T-cell (primary cell): ENCODE measurements around the gene CELSR1. TPM values are rescaled to one million over a fixed set of nuclear protein-coding genes. Genes with fewer than 3 reads are reported as not detected.

Experiments
- ATAC-seq, 4 experiments: fragments of 200-7000 bp in 3 of 4; fragments of 150-1000 bp in 1 of 4; cut with Tn5 transposase; replicated peaks in 1 of 4; 1 replicate in 3 of 4; 2 replicates in 1 of 4; pipeline ENCODE4 v1.10.0; 2021; ENCODE audit warnings: moderate library complexity in 3 of 4, mild to moderate bottlenecking in 2 of 4, moderate number of reproducible peaks in 1 of 4
- CTCF ChIA-PET, 2 donors: fragments of 300-600 bp; sonication (Branson Sonifier 250); formaldehyde crosslinking; loops; one replicate each; lab custom pipeline; 2022; ENCODE audit warnings: antibody characterized with exemption in 2 of 2; lab: Charles Lee
- POLR2A ChIA-PET, 2 donors: fragments of 300-600 bp; sonication (Branson Sonifier 250); formaldehyde crosslinking; loops; one replicate each; lab custom pipeline; 2022; ENCODE audit warnings: antibody characterized with exemption in 2 of 2; lab: Charles Lee
- DNase-seq, 35 experiments: peaks; one replicate each; pipeline versions ENCODE4 v3.0.0 to v3.0.0-alpha.2; 2013 to 2023
- H3K27ac ChIP-seq: one replicate; pipeline ENCODE4 v1.5.1; 2013; ENCODE audit warnings: low read length
- H3K27me3 ChIP-seq, 2 experiments: replicated peaks in 1 of 2; 1 replicate in 1 of 2; 2 replicates in 1 of 2; pipeline versions ENCODE4 v1.6.1 to v1.7.0; 2013; ENCODE audit warnings: low read length in 1 of 2, mixed read lengths in 1 of 2; ENCODE audit not compliant: control insufficient read depth in 2 of 2, insufficient read depth in 2 of 2; ENCODE audit errors: extremely low read depth in 1 of 2
- H3K36me3 ChIP-seq, 2 donors: 1 replicate in 1 of 2; 2 replicates in 1 of 2; pipeline versions ENCODE4 v1.6.1 to v1.7.0; 2013; ENCODE audit warnings: low read length in 1 of 2; ENCODE audit not compliant: control insufficient read depth in 2 of 2, insufficient read depth in 1 of 2; ENCODE audit errors: extremely low read depth in 1 of 2
- H3K4me1 ChIP-seq, 2 experiments: 1 replicate in 1 of 2; 2 replicates in 1 of 2; pipeline versions ENCODE4 v1.6.1 to v1.7.0; 2013; ENCODE audit warnings: low read length in 2 of 2, mixed read lengths in 1 of 2; ENCODE audit not compliant: insufficient read depth in 2 of 2, control insufficient read depth in 1 of 2; ENCODE audit errors: extremely low read depth in 1 of 2
- H3K4me3 ChIP-seq, 2 donors: 1 replicate in 1 of 2; 2 replicates in 1 of 2; pipeline versions ENCODE4 v1.5.1 to v1.7.0; 2013; ENCODE audit warnings: mild to moderate bottlenecking in 2 of 2, low read length in 1 of 2, moderate library complexity in 1 of 2; ENCODE audit not compliant: control insufficient read depth in 1 of 2; ENCODE audit errors: extremely low read depth in 1 of 2
- H3K9me3 ChIP-seq: 2 replicates; pipeline ENCODE4 v1.7.0; 2013
- H3K27ac Mint-ChIP-seq, 2 donors: one replicate each; pipeline ENCODE4 v1.8.0; 2020 to 2021; ENCODE audit warnings: mild to moderate bottlenecking in 2 of 2, mixed read lengths in 2 of 2
- H3K27me3 Mint-ChIP-seq, 2 donors: one replicate each; pipeline ENCODE4 v1.8.0; 2021 to 2022; ENCODE audit warnings: mixed read lengths in 2 of 2
- H3K36me3 Mint-ChIP-seq: one replicate; pipeline ENCODE4 v1.8.0; 2021; ENCODE audit warnings: mixed read lengths
- H3K4me1 Mint-ChIP-seq, 3 donors: one replicate each; pipeline ENCODE4 v1.8.0; 2020 to 2022; ENCODE audit warnings: mixed read lengths in 3 of 3, mild to moderate bottlenecking in 1 of 3
- H3K4me3 Mint-ChIP-seq, 3 donors: one replicate each; pipeline ENCODE4 v1.8.0; 2020 to 2022; ENCODE audit warnings: mild to moderate bottlenecking in 3 of 3, mixed read lengths in 3 of 3, moderate library complexity in 3 of 3
- H3K9me3 Mint-ChIP-seq, 3 donors: one replicate each; pipeline ENCODE4 v1.8.0; 2020 to 2022; ENCODE audit warnings: mixed read lengths in 3 of 3
- WGBS: methylation state at CpG from one replicate; pipeline ENCODE4 v1.1.5; 2013; ENCODE audit warnings: missing lambda C conversion rate; ENCODE audit not compliant: insufficient coverage; 5-methylcytosine and 5-hydroxymethylcytosine counted together
- total RNA-seq, 35 experiments: library from RNA in 6 of 35; stranded (reverse) in 6 of 35; fragments of 120-200 nt in 1 of 35; gene quantifications; one replicate each; pipeline versions ENCODE4 v1.2.1 to v1.2.4 and lab custom pipeline; 2013 to 2026

Gene CELSR1
- total RNA-seq, 5 donors from 2014 or later (not counting 1 experiment from before 2014, with no cell fraction given): 1.1 to 2.7 (median 1.6) TPM

DNA sequence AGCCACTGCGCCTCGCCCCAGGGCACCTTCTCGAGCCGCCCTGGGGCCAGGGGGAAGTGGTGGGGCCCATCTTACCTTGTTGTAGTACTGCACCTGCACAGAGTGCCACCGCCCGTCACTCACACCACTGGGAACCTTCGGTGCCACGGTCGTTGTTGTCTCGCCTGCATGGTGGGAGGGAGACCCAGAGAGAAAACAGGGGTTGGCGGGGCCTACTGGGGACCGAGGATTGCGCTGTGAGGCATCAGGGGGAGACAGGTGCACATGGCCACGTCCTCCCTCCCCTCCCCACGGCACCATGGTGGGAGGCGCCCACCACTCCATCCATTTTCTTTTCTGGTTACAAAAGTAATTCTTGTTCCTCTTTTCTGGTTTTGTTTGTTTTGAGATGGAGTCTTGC is 104.1 kb downstream of the CELSR1 start:
- H3K4me1 Mint-ChIP-seq: peaks cover 6 to 21% (median 9%) of the 10 kb centered on the region in 3 donors
- DNase-seq (no peak), ATAC-seq (no peak)
- no peaks in the 10 kb centered on the region for H3K9me3 Mint-ChIP-seq
- H3K4me3 ChIP-seq: no peak overlapping the region
- no peaks in the 10 kb centered on the region for H3K9me3 ChIP-seq
- no peaks in the 10 kb centered on the region for H3K27me3 ChIP-seq
- H3K36me3 ChIP-seq: no peaks in the 10 kb centered on the region
- no peak overlapping the region for H3K27ac Mint-ChIP-seq
- H3K27me3 Mint-ChIP-seq: no peaks in the 10 kb centered on the region
- POLR2A ChIA-PET: no interaction called here
- no peaks in the 10 kb centered on the region for H3K36me3 Mint-ChIP-seq
- CTCF ChIA-PET: no interaction called here
- peak overlapping the region; percentile 80 to 85 (median 83) for H3K4me3 Mint-ChIP-seq
- H3K27ac ChIP-seq: no peak overlapping the region
- WGBS: 88% methylated on average over 6 of the region's 16 CpGs
- H3K4me1 ChIP-seq: peaks cover 2 to 18% of the 10 kb centered on the region in 2 experiments

DNA sequence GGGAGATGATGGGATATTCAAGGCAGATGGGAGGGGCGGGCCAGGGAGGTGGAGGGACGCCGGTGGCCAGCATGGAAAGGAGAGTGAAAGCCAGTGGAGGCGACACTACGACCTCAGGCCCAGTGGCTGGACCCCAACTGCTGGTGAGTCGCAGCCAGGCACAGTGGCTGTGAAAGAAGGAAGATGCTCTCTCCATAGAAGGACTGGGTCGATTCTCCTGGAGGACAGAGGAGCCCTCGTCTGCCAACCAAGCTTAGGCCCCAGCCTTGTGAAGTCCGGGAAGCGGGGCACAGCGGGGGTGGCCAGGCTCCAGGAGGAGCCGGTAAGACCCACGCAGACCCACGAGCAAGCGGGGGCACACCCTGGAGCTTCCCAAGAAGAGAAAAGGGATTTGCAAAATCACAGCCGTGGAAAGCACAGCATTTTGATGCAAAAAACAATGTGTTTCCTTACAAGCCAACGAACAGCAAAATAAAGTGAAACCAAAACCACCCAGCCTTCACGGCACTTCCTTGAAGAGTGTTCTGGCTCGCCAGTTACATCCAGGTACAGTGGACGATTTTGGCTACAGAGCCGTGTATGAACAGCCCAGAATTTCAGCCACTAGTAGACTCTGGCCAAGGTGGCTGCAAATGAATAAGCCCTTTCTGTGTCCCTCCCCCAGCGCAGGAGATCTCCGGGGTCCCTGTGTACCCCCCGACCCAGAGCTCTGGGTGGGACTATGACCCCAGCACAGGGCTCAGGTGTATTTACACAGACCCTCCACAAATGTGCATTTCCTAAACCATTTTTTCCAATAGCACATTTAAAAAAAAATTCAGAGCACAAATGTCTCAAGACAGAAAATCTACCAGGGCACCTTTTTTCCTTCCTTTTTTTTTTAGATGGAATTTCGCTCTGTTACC is 105.0 kb downstream of the CELSR1 start:
- Mint-ChIP-seq H3K9me3 (no peaks in the 10 kb centered on the region), H3K36me3 (no peaks in the 10 kb centered on the region), H3K27ac (peak overlapping the region; percentile 88 to 94), H3K4me3 (peak overlapping the region; percentile 80 to 85 (median 83)), H3K27me3 (no peaks in the 10 kb centered on the region), H3K4me1 (peaks cover 6 to 21% (median 9%) of the 10 kb centered on the region in 3 donors)
- H3K4me1 ChIP-seq: peaks cover 2 to 18% of the 10 kb centered on the region in 2 experiments
- ChIA-PET CTCF (no interaction called here), POLR2A (no interaction called here)
- no peaks in the 10 kb centered on the region for H3K9me3 ChIP-seq
- H3K27me3 ChIP-seq: no peaks in the 10 kb centered on the region
- WGBS: 58% methylated on average over 20 of the region's 25 CpGs
- peak; percentile 61 to 85 (median 83) for ATAC-seq
- peak overlapping the region; percentile 66 for H3K27ac ChIP-seq
- DNase-seq: peak in 34 of 35 experiments; percentile 4 to 72 (median 34)
- peak overlapping the region; percentile 55 to 81 for H3K4me3 ChIP-seq
- H3K36me3 ChIP-seq: no peaks in the 10 kb centered on the region

GRCh38 chr22:46430961-46431838 is 106.2 kb downstream of the CELSR1 start:
- no peak for ATAC-seq

GRCh38 chr22:46429325-46429853 is 108.0 kb downstream of the CELSR1 start:
- peaks cover 0 to 5% of the 10 kb centered on the region in 2 donors for H3K27me3 Mint-ChIP-seq
- no peak overlapping the region for H3K27ac Mint-ChIP-seq
- 76% methylated on average over 6 of the region's 13 CpGs for WGBS
- no peaks in the 10 kb centered on the region for H3K9me3 ChIP-seq
- H3K9me3 Mint-ChIP-seq: peaks cover 0 to 5% (median 3%) of the 10 kb centered on the region in 3 donors
- CTCF ChIA-PET: no interaction called here
- H3K4me1 Mint-ChIP-seq: peaks cover 15 to 37% (median 17%) of the 10 kb centered on the region in 3 donors
- no peaks in the 10 kb centered on the region for H3K27me3 ChIP-seq
- no peaks in the 10 kb centered on the region for H3K36me3 ChIP-seq
- ATAC-seq: no peak
- POLR2A ChIA-PET: no interaction called here
- no peak for DNase-seq
- H3K36me3 Mint-ChIP-seq: peaks cover 3% of the 10 kb centered on the region
- no peak overlapping the region for H3K4me3 ChIP-seq
- no peak overlapping the region for H3K27ac ChIP-seq
- H3K4me3 Mint-ChIP-seq: no peak overlapping the region
- H3K4me1 ChIP-seq: peaks cover 2 to 26% of the 10 kb centered on the region in 2 experiments

More at GRCh38 chr22:46430961-46431838, 106.2 kb downstream of the CELSR1 start:
- no peak for DNase-seq
- no peaks in the 10 kb centered on the region for H3K36me3 Mint-ChIP-seq
- no peaks in the 10 kb centered on the region for H3K36me3 ChIP-seq
- H3K4me3 Mint-ChIP-seq: peak overlapping the region in 2 of 3 donors; percentile 83 to 85
- H3K27ac Mint-ChIP-seq: peak overlapping the region in 1 of 2 donors; percentile 94
- H3K27me3 ChIP-seq: no peaks in the 10 kb centered on the region
- no peak overlapping the region for H3K4me3 ChIP-seq
- 97% methylated on average over 29 of the region's 34 CpGs for WGBS
- peaks cover 2 to 22% of the 10 kb centered on the region in 2 experiments for H3K4me1 ChIP-seq
- peaks cover 8 to 25% (median 11%) of the 10 kb centered on the region in 3 donors for H3K4me1 Mint-ChIP-seq
- CTCF ChIA-PET: no interaction called here
- no peaks in the 10 kb centered on the region for H3K9me3 ChIP-seq
- no peak overlapping the region for H3K27ac ChIP-seq
- POLR2A ChIA-PET: no interaction called here
- H3K9me3 Mint-ChIP-seq: no peaks in the 10 kb centered on the region
- H3K27me3 Mint-ChIP-seq: peaks cover 0 to 2% of the 10 kb centered on the region in 2 donors

DNA sequence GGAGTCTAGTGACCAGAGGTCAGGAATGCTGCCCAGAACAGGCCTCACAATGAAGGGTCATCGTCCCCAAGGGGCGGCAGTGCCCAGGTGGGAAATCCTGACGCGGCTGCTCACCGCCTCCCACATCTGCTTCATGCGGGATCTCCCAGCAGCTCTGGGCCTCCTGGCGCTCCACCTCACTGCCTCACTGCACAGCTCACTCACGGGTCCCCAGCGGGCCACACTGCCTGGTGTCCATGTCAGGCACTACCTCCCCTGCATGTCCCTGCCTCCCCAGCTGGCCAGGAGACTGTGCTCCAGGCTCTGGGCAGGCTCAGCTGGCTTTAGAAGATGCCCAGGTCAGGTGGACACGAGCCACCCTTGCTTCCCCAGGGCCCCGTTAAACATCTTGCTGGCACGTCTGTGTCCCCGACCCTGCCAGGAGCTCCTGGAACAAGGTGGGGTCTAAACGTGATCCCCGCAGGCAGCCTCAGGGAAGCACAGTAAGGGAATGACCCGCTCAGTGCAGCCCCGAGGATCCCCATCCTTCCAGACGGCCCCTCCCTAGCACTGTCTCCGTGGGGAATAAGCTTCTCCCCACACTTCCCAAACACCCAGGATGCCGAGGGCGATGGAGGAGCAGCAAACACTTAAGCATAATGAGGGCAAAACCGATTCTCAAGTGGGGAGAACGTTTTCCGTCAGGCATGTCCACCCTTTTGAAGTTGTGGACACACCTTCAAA is 108.7 kb downstream of the CELSR1 start:
- Mint-ChIP-seq H3K4me3 (no peak overlapping the region), H3K27ac (no peak overlapping the region), H3K27me3 (peaks cover 0 to 5% of the 10 kb centered on the region in 2 donors), H3K36me3 (peaks cover 3% of the 10 kb centered on the region), H3K4me1 (peaks cover 15 to 34% (median 17%) of the 10 kb centered on the region in 3 donors), H3K9me3 (peaks cover 0 to 5% (median 3%) of the 10 kb centered on the region in 3 donors)
- Histone ChIP-seq H3K36me3 (no peaks in the 10 kb centered on the region), H3K27ac (no peak overlapping the region), H3K4me3 (no peak overlapping the region), H3K27me3 (no peaks in the 10 kb centered on the region), H3K4me1 (peaks cover 2 to 26% of the 10 kb centered on the region in 2 experiments), H3K9me3 (no peaks in the 10 kb centered on the region)
- DNase-seq (no peak), ATAC-seq (no peak)
- POLR2A ChIA-PET: no interaction called here
- 84% methylated on average over 16 of the region's 24 CpGs for WGBS
- CTCF ChIA-PET: no interaction called here
